B cell (primary cell): ENCODE data around the gene MAGI2.

Experiments
- EZH2 ChIP-seq: IDR thresholded peaks from 2 replicates; pipeline ENCODE4 v1.6.1; 2012; ENCODE audit warnings: borderline replicate concordance, low read depth, mild to moderate bottlenecking, moderate library complexity, low read length; ENCODE audit not compliant: insufficient read depth, poor library complexity, severe bottlenecking
- TF ChIP-seq, protein P1 (sequence below): fragments of 200-600 bp; IDR thresholded peaks from one replicate; pipeline ENCODE4 v1.8.0; 2022; ENCODE audit warnings: antibody characterized with exemption, mild to moderate bottlenecking

DNA sequence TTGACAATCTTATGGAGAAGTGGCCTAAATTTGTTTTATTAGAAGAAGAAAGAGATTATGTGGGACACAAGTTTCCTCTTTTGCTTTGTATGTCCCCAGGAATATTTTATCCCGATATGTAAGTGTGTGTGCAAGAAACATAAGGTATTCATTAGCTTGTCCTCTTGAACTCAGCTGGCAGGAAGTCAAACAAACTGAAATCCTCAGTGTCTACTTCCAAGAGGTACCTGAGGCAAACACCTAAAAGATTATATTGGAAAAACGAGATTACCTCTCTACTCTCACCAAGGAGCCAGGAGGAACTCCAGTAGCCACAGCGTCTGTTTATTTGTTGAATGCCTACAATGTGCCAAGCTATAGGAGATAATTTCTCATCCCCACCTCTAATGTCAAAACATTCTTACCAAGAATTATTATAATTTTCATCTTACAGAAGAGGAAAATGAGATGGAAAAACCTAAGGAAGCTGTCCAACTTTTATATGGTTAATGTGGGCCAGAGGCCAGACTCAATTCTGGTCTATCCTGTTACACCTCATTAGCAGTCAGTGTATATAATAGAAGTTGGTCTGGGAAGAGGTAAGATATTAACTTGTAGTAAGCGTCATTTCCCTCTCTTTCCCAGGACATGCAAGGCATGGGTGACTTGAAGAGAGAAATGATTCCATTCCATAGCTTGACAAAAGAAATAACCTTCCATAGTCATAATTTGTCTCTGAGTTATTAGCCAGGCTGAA lies 692.7 kb downstream of the MAGI2 start:
- TF ChIP-seq, protein P1, sequence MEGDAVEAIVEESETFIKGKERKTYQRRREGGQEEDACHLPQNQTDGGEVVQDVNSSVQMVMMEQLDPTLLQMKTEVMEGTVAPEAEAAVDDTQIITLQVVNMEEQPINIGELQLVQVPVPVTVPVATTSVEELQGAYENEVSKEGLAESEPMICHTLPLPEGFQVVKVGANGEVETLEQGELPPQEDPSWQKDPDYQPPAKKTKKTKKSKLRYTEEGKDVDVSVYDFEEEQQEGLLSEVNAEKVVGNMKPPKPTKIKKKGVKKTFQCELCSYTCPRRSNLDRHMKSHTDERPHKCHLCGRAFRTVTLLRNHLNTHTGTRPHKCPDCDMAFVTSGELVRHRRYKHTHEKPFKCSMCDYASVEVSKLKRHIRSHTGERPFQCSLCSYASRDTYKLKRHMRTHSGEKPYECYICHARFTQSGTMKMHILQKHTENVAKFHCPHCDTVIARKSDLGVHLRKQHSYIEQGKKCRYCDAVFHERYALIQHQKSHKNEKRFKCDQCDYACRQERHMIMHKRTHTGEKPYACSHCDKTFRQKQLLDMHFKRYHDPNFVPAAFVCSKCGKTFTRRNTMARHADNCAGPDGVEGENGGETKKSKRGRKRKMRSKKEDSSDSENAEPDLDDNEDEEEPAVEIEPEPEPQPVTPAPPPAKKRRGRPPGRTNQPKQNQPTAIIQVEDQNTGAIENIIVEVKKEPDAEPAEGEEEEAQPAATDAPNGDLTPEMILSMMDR = no peak
- no peak for TF ChIP-seq EZH2
